Mammary epithelial cell (primary cell): ENCODE results near the gene LINGO4.

Experiments used
- EZH2 ChIP-seq: IDR thresholded peaks from 2 replicates; pipeline ENCODE4 v1.6.1; 2012; ENCODE audit warnings: low read length, inconsistent platforms, borderline replicate concordance
- TF ChIP-seq, protein P1 (sequence below), 2 donors: IDR thresholded peaks in 1 of 2; conservative IDR thresholded peaks in 1 of 2; 2 replicates each; pipeline ENCODE4 v1.5.1; 2011 to 2012; ENCODE audit warnings: inconsistent platforms in 2 of 2, low read length in 2 of 2, mild to moderate bottlenecking in 2 of 2, control low read depth in 1 of 2, low read depth in 1 of 2; ENCODE audit not compliant: insufficient read depth in 1 of 2; ENCODE audit errors: extremely low read depth in 1 of 2

DNA sequence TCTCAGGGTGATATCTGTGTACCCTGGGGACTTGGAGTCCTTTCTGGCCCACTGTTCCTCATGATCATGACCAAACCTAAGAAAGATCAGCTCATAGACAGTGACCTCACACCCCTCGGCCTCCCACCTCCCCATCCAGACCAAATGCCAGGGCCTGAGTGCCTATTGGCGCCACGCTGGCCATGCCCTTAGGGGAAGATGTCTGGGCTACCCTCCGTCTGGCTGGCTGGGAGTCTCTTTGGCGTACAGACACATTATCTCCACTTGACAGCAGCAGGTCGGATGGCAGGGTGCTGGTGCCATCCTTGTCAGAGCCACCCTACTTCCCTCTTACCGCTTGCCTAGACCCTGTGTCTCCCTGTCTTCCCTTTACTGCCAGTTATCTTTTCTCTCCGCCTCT lies 18.0 kb upstream of the LINGO4 start:
- TF ChIP-seq, protein P1, sequence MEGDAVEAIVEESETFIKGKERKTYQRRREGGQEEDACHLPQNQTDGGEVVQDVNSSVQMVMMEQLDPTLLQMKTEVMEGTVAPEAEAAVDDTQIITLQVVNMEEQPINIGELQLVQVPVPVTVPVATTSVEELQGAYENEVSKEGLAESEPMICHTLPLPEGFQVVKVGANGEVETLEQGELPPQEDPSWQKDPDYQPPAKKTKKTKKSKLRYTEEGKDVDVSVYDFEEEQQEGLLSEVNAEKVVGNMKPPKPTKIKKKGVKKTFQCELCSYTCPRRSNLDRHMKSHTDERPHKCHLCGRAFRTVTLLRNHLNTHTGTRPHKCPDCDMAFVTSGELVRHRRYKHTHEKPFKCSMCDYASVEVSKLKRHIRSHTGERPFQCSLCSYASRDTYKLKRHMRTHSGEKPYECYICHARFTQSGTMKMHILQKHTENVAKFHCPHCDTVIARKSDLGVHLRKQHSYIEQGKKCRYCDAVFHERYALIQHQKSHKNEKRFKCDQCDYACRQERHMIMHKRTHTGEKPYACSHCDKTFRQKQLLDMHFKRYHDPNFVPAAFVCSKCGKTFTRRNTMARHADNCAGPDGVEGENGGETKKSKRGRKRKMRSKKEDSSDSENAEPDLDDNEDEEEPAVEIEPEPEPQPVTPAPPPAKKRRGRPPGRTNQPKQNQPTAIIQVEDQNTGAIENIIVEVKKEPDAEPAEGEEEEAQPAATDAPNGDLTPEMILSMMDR (conservative IDR thresholded peaks at IDR 0.05 in 1 of 2, IDR thresholded peaks at IDR 0.05 in 1 of 2; ENCODE audit: extremely low read depth in 1 of 2, insufficient read depth in 1 of 2, low read depth in 1 of 2, low read length in 2 of 2) = no peak
- TF ChIP-seq EZH2 = no peak
